Measurements from ENCODE around the gene METTL16.

Gene METTL16

GRCh38 chr17:2410951-2411350 is 100.7 kb downstream of the METTL16 start:
- no peak for DNase-seq

- DNase-seq, result no peak
Observed at GRCh38 chr17:2406903-2407790, 104.5 kb downstream of the METTL16 start.

GRCh38 chr17:2406271-2406902 is 105.3 kb downstream of the METTL16 start:
- no peak for DNase-seq

GRCh38 chr17:2405247-2405926 is 106.3 kb downstream of the METTL16 start:
- DNase-seq, result no peak

GRCh38 chr17:2403044-2403443 is 108.6 kb downstream of the METTL16 start:
- DNase-seq, result no peak

- DNase-seq, result no peak
Observed at GRCh38 chr17:2402544-2402943, 109.1 kb downstream of the METTL16 start.

- peak; percentile 98 for DNase-seq
Observed at GRCh38 chr17:2401426-2402221, 110.1 kb downstream of the METTL16 start.

- peak; percentile 97 for DNase-seq
Observed at GRCh38 chr17:2400877-2401425, 110.7 kb downstream of the METTL16 start, which contains the start of gene MNT. TSS of gene MNT (minus strand) at chr17:2401060. CDS start at chr17:2400712, 348 bp downstream.

GRCh38 chr17:2400474-2400866 is 111.2 kb downstream of the METTL16 start:
- DNase-seq, result no peak

GRCh38 chr17:2399572-2400473 is 111.9 kb downstream of the METTL16 start:
- DNase-seq, result peak; percentile 87

GRCh38 chr17:2398655-2399571 is 112.8 kb downstream of the METTL16 start:
- DNase-seq, result no peak

GRCh38 chr17:2398182-2398581 is 113.5 kb downstream of the METTL16 start:
- no peak for DNase-seq

GRCh38 chr17:2397247-2398171 is 114.2 kb downstream of the METTL16 start:
- no peak for DNase-seq

- no peak for DNase-seq
Observed at GRCh38 chr17:2396568-2397246, 115.0 kb downstream of the METTL16 start.

- no peak for DNase-seq
Observed at GRCh38 chr17:2396192-2396567, 115.5 kb downstream of the METTL16 start.

- DNase-seq, result no peak
Observed at GRCh38 chr17:2395258-2396181, 116.2 kb downstream of the METTL16 start.

- no peak for DNase-seq
Observed at GRCh38 chr17:2394775-2395201, 116.9 kb downstream of the METTL16 start.
